GM21723 (cell line): Measurements from ENCODE around the gene GYS2.
"Not testable (repeated sequence)": the region's sequence is repeated elsewhere in the genome, so short reads cannot be mapped to it uniquely, and the experiment has no call there.

Source experiments
- ATAC-seq: cut with Tn5 transposase; IDR thresholded peaks from one replicate; pipeline ENCODE4 v1.9.1; 2021; ENCODE audit warnings: mild to moderate bottlenecking, moderate library complexity; ENCODE audit not compliant: unreplicated experiment

The GYS2 gene

DNA sequence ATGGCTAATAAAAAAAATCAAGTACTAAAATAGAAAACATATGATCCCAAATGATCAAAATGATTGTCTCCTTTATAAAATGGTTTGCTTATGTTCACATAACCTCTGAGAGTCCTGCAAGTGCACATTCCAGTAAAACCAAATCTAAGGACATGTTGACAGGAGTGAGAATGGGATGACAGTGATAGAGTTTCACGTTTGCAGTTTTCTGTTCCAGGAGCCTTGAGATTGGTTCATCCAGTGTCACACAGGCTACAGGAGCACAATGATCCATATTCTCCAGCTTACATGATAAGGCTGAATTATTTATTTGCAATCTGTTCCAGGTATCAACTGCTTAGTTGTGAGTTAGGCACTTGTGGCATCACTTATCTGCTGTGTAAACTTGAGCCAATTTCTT lies 1.5 kb upstream of the GYS2 start:
- ATAC-seq, result no peak

- ATAC-seq, result no peak
Measured at GRCh38 chr12:21602774-21603173, 1.9 kb downstream of the GYS2 start.

DNA sequence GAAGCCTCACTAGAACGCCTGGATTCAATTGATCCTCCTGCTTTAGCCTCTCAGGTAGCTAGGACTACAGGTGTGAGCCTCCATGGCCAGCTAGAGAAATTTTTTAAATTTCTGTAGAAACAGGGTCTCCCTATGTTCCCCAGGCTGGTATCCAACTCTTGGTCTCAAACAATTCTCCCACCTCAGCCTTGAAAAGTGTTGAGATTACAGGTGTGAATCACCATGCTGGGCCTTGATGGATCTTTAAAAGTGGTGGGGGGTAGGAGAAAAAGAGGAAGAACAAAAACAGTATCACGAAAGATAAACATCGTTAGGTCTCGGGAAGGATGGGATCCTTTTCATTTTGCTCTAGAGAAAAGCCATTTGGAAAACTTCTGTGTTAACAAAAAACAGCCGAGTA lies 4.5 kb downstream of the GYS2 start:
- ATAC-seq, result no peak

GRCh38 chr12:21599143-21599999 lies 5.3 kb downstream of the GYS2 start:
- ATAC-seq, result no peak

DNA sequence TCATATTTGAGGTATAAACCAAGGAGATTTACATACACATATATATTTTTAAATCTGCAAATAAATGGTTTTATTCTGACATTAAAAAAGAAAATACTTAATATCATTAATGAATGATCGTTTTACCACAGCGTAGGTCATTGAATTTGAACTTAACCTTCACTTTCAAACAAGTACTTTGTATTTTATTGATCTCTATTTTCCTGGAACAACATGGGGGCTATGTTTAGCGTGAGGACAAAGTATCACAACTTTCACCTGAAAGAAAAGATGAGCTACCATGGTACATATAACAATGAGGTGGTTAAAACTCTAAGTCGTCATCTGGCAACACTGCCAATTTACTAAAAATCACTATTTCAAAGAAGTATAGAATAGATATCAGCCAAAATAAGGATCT lies 6.0 kb downstream of the GYS2 start:
- no peak for ATAC-seq

DNA sequence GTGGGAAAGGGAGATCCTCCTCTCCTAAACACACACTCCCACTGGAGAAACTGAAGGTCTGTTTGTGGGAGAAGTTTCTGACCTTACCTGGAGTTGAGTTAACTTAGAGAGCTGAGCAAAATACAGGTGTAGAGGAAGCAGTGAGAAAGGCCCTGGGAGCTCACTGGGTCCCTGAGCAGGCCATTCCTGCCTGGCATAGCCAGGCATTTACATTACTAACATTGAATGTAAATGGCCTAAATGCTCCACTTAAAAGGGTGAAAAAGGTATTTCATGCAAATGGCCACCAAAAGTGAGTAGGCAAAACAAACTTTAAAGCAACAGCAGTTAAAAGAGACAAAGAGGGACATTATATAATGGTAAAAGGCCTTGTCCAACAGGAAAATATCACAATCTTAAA lies 9.3 kb downstream of the GYS2 start:
- not testable (repeated sequence) for ATAC-seq

- ATAC-seq, result no peak
Measured at GRCh38 chr12:21585485-21585884, 19.2 kb downstream of the GYS2 start.

GRCh38 chr12:21584403-21585182 lies 20.1 kb downstream of the GYS2 start:
- not testable (repeated sequence) for ATAC-seq

- no peak for ATAC-seq
Measured at GRCh38 chr12:21583587-21583986, 21.1 kb downstream of the GYS2 start.

- ATAC-seq, result no peak
Measured at GRCh38 chr12:21580748-21581516, 23.7 kb downstream of the GYS2 start.

GRCh38 chr12:21577516-21577915 lies 27.1 kb downstream of the GYS2 start:
- no peak for ATAC-seq

DNA sequence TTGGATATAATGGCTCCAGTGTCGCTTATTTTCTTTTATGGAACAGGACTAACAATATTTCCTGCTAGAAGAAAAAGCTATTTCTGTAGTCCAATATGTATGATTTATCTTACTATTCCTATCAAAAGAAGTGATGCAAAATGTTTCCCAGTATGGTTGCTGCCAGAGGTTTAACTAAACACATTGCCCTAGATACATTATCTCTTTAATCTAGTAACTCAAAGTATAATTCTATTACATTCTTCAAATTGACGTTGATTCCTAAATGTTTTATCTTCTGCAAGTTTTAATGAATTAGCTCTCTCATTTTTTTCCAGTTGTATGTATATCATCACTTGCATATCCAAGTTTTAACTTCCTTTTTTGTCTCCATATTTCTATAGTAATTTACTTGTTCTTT lies 28.2 kb downstream of the GYS2 start:
- ATAC-seq, result no peak

GRCh38 chr12:21573733-21574358 lies 30.8 kb downstream of the GYS2 start:
- no peak for ATAC-seq

DNA sequence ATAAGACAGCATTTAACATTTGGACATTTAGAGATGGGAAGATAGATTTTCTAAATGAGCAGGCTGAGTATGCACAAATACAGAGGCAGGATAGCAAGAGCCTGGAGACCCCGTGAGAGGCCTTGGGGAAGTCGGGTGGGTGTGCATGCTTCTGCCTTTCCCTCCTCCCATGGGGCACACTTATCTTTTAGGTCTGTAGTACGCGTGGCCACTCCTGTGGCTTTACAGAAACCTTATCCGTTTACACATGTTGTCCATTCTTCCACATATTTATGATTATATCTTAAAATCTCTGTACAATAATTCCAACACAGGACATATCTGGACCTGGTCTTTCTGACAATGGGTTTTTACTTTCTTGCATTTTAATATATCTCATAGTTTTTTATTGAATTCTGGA lies 33.6 kb downstream of the GYS2 start:
- ATAC-seq, result no peak

DNA sequence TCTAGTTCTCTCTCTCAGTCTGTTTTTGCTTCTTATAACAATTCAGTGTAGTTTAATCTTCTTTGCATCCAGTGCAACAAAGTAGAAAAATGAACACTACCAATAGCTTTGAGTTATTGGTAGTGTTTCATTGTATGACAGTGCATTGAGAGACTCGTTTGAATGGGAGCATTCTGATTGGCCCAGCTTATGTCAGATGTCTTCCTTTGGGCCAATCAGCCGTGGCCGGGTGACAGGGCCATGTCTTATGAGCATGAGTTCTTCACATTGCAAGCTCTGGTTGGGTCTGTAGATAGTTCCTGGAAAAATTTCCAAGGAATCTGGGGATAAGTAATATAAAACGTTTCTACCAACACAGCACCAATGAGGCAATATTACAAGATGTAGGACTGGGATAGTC lies 36.5 kb downstream of the GYS2 start:
- ATAC-seq, result no peak

DNA sequence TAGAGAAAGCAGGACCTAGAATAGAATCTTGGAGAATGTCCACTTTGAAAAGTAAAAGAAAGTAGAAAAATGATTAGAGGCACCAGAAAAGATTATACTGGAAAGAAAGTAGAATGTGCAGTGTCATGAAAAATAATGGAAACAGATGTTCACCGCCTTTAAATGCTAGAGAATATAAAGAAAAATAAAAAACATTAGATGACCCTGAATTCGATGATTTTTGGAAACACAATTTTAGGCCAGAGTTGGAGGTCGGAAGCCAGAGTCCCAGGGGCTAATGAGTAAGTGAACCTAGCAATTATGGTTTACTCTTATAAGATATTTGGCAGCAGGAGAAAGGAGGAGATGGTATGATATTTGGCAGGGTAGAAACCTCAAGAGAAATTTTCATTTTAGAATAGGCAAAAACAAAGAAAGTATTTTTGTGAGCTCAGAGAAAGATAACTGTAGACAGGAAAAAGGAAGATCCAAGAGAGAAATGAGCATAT lies 37.7 kb downstream of the GYS2 start:
- no peak for ATAC-seq

DNA sequence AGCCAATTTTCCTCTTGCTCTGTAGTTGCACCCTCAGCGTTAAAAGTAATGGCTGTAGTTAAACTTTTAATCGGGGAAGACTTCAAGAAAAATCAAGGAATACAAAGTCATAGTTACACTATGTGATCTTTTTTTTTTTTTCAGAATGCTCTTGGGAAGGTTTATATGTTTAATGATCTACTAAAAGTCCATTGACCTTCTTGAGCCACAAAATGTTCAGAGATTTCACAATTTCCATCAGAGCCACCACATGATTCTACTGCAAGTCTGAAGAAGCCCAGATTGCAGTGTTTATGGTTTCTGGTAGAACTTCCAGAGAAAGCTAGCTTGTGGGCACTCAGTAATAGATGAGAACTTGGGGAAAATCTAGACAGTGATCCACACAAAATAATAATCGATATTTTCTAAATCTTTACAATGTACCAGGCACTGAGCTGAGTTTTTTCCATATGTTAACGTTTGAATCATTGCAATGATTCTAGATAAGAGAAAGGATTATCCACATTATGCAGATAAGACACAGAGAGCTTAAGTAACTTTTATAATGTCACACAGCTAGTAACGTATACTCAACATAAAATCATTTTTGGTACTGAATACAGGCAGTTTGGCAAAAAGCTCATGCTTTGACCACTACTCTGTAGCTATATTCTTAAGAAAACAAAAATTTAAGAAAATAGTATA lies 38.3 kb downstream of the GYS2 start:
- no peak for ATAC-seq

- no peak for ATAC-seq
Measured at GRCh38 chr12:21562859-21563258, 41.8 kb downstream of the GYS2 start.

- no peak for ATAC-seq
Measured at GRCh38 chr12:21561158-21561557, 43.5 kb downstream of the GYS2 start.

DNA sequence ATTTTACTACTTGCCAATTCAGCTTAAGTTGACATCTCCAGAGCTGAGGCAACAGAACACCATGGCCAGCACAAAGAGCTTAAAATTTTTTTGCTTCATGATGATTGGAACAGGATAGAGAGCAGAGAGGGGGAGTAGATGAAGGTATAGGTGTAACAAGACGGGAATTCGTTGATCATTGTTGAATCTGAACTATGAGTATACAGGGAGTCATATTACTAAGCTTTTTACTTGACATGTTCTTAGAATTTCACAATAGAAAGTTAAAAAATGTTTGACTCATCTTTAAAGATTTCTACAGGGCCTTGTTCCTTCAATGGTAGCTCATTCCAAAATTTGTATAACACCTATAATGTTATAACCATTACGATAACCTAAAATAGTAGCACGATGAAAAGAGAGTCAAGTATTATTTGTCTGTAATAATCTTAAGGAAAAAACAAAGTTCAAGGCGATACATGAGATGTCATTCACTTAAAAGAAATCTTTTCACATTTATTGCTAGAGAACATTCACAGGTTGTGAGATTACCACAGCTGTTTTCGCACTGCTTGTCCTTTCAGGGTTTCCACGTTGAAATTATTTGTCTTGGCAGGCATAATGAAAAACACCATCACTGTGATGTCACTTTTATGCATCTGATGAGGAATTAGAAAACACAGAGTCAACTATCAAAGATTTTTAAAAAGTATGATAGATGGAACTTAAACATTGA lies 44.6 kb downstream of the GYS2 start:
- ATAC-seq, result no peak
